ES-I3 (cell line): ENCODE data around the gene RNASE1.
"Not testable (repeated sequence)": the region's sequence is repeated elsewhere in the genome, so short reads cannot be mapped to it uniquely, and the experiment has no call there.

Source experiments
- H3K36me3 ChIP-seq: 2 replicates; pipeline ENCODE4 v1.6.1; 2013; ENCODE audit warnings: mild to moderate bottlenecking, low read length, control low read depth, moderate library complexity; ENCODE audit not compliant: insufficient read depth
- H3K4me1 ChIP-seq: 2 replicates; pipeline ENCODE4 v1.6.1; 2013; ENCODE audit warnings: mild to moderate bottlenecking, control low read depth, low read length; ENCODE audit not compliant: insufficient read depth
- H3K9ac ChIP-seq: 2 replicates; pipeline ENCODE4 v1.6.1; 2013; ENCODE audit warnings: low read depth, mild to moderate bottlenecking, low read length, moderate library complexity
- H3K9me3 ChIP-seq: 2 replicates; pipeline ENCODE4 v1.6.1; 2013; ENCODE audit warnings: mild to moderate bottlenecking, low read length, moderate library complexity; ENCODE audit not compliant: control insufficient read depth, insufficient read depth

Gene RNASE1

GRCh38 chr14:20774258-20774824, 28.3 kb downstream of the RNASE1 start:
- H3K9ac ChIP-seq, result no peak overlapping the region
- peaks cover 27% of the 10 kb centered on the region for H3K4me1 ChIP-seq
- no peaks in the 10 kb centered on the region; the same call in 1 of the 2 replicates for H3K36me3 ChIP-seq

GRCh38 chr14:20772650-20773049, 30.0 kb downstream of the RNASE1 start:
- no peaks in the 10 kb centered on the region; the same call in 1 of the 2 replicates for H3K9me3 ChIP-seq
- no peak overlapping the region for H3K9ac ChIP-seq
- H3K36me3 ChIP-seq, result no peaks in the 10 kb centered on the region; the same call in 1 of the 2 replicates
- peaks cover 27% of the 10 kb centered on the region for H3K4me1 ChIP-seq

More at GRCh38 chr14:20774258-20774824, 28.3 kb downstream of the RNASE1 start:
- H3K9me3 ChIP-seq, result no peaks in the 10 kb centered on the region; the same call in 1 of the 2 replicates

GRCh38 chr14:20769421-20769820, 33.2 kb downstream of the RNASE1 start:
- no peaks in the 10 kb centered on the region; the same call in 1 of the 2 replicates for H3K36me3 ChIP-seq
- peaks cover 11% of the 10 kb centered on the region for H3K4me1 ChIP-seq
- no peak overlapping the region for H3K9ac ChIP-seq
- no peaks in the 10 kb centered on the region; the same call in 1 of the 2 replicates for H3K9me3 ChIP-seq

GRCh38 chr14:20768593-20768892, 34.1 kb downstream of the RNASE1 start:
- peaks cover 3% of the 10 kb centered on the region; the same call in 1 of the 2 replicates for H3K4me1 ChIP-seq
- no peaks in the 10 kb centered on the region; the same call in 1 of the 2 replicates for H3K9me3 ChIP-seq
- H3K36me3 ChIP-seq, result no peaks in the 10 kb centered on the region; the same call in 1 of the 2 replicates
- H3K9ac ChIP-seq, result no peak overlapping the region

GRCh38 chr14:20760950-20761349, 41.7 kb downstream of the RNASE1 start:
- no peak overlapping the region for H3K9ac ChIP-seq

GRCh38 chr14:20759465-20759864, 43.2 kb downstream of the RNASE1 start:
- peaks cover 21% of the 10 kb centered on the region for H3K4me1 ChIP-seq
- not testable (repeated sequence) for H3K9ac ChIP-seq, H3K9me3 ChIP-seq, H3K36me3 ChIP-seq

More at GRCh38 chr14:20760950-20761349, 41.7 kb downstream of the RNASE1 start:
- Histone ChIP-seq H3K4me1 (peaks cover 21% of the 10 kb centered on the region), H3K36me3 (no peaks in the 10 kb centered on the region), H3K9me3 (no peaks in the 10 kb centered on the region)

GRCh38 chr14:20757965-20758364, 44.7 kb downstream of the RNASE1 start:
- Histone ChIP-seq H3K4me1 (peaks cover 21% of the 10 kb centered on the region), H3K36me3 (no peaks in the 10 kb centered on the region), H3K9me3 (peaks cover 7% of the 10 kb centered on the region), H3K9ac (no peak overlapping the region)

GRCh38 chr14:20755037-20755436, 47.6 kb downstream of the RNASE1 start:
- H3K9ac ChIP-seq, result no peak overlapping the region
- peaks cover 11% of the 10 kb centered on the region; the same call in 1 of the 2 replicates for H3K36me3 ChIP-seq
- H3K4me1 ChIP-seq, result peaks cover 9% of the 10 kb centered on the region; the same call in 1 of the 2 replicates
- peaks cover 27% of the 10 kb centered on the region for H3K9me3 ChIP-seq

GRCh38 chr14:20754308-20754707, 48.3 kb downstream of the RNASE1 start:
- Histone ChIP-seq H3K9me3 (peaks cover 27% of the 10 kb centered on the region), H3K4me1 (peaks cover 9% of the 10 kb centered on the region; the same call in 1 of the 2 replicates), H3K9ac (no peak overlapping the region), H3K36me3 (peaks cover 11% of the 10 kb centered on the region; the same call in 1 of the 2 replicates)

- H3K4me1 ChIP-seq, result no peaks in the 10 kb centered on the region
- H3K9me3 ChIP-seq, result peaks cover 27% of the 10 kb centered on the region
- H3K9ac ChIP-seq, result no peak overlapping the region
- H3K36me3 ChIP-seq, result peaks cover 11% of the 10 kb centered on the region; the same call in 1 of the 2 replicates
These were observed 50.6 kb downstream of the RNASE1 start for GRCh38 chr14:20751963-20752562.
